Raji (cell line): ENCODE results near the gene TNFAIP8.

ENCODE experiments used
- POLR2A ChIP-seq: IDR thresholded peaks from 2 replicates; pipeline ENCODE4 v1.6.1; 2011; ENCODE audit warnings: low read depth, low read length, control low read depth; ENCODE audit not compliant: insufficient read depth

The TNFAIP8 gene

DNA sequence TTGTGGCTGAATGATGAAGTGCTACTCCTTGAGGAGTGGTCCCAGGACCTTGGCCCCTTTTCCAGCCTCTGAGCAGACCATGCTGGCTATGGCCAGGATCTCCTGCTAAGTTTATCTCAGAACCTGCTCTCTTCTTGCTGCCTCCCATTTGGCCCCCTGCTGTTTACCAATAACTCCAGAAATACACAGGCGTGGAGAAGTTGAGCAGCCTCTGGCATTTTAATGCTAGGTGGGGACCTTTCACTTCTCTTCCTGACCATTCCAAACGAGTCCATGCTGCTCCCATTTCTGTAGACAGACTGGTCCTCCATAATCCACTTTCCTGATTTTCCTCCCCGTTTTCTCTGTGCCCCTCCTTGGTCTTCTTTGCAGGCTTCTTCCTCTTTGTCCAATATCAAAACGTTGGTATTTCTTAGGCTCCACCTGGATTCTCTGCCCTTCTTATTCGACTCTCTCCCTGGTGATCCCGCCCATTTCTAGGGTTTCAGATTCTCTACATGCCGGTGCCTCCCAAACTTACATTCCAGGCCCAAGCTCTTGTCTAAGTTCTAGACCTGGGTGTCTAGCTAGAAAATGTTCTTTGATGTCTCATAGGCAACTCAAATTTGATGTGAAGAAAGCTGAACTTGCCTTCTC lies 33.4 kb upstream of the TNFAIP8 start:
- TF ChIP-seq POLR2A, result no peak

DNA sequence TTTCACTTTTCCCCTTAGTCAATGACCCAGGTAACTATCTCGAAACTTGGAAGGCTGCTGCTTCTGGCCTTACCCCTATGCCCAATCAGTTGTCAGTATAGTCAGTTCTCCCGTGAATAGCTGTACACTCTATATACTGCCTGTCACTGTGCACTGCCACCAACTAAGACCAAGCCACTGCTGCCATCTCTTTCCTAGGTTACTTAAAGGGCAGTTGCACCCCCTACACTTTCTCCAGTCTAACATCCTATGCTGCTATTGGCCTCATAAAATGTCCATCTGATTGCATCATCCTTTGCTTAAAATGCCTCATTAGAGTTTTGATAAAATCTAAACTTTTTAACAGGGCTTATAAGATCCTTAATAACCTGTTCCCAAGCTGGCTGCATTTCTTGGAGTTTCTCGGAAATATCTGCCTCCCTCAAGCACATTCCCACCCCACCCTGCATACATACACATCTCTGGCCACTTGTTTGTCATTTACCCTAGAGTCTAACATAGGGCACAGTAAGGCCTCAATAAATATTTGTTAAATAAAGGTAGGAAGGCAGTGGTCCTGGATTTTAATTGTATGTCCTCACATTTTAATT lies 32.8 kb upstream of the TNFAIP8 start:
- no peak for TF ChIP-seq POLR2A

DNA sequence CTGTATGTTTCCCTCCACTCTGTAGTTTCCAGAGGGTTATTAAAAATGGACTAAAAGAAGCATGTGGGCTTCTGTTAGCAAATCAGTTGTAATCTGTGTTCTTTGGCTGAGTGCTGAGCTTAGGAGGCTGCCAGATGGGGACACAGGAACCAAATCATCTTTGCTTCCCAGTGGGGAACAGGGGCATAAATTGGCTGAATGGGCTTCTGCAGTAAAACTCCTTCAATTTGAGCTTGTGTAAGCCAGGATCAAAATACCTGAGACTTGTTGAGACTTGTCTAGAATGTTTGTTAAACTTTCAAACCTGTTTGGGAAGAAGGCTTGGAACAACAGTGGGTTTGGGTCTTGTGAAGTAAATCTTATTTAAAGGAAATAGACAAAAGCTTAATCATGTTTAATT lies 32.2 kb upstream of the TNFAIP8 start:
- TF ChIP-seq POLR2A, result no peak

DNA sequence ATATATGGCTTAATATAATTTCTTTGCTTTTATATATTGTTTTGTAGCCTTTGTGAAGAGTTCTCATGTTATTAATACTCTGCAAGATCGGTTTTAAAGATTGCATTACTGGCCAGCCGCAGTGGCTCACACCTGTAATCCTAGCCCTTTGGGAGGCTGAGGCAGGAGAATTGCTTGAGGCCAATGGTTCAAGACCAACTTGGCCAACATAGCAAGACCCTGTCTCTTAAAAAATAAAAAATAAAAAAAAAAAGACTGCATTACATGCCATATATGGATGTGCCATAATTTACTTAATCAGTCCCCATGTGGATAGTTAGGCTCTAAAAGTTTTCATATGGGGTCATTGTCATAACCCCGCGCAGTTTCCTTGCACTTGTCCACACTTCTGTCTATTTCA lies 31.0 kb upstream of the TNFAIP8 start:
- TF ChIP-seq POLR2A, result no peak

DNA sequence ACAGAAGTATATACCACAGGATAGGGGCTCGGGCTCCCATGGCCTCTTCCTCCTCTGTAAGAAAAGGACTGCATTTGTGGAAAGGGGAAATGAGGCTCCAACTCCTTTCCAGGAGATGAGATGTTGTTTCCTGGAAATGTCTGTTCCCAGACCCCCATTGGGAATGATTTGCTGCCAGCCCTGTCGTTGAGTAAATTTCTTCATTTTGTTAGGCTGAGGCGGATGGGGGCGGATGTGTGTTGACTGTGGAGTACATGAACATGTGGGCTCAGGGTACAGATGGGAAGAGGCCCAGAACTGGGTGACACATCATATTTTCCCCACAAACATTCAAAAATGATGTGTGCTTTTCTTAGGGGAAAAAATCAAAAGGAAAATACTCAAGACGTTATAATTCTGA lies 28.8 kb upstream of the TNFAIP8 start:
- no peak for TF ChIP-seq POLR2A

DNA sequence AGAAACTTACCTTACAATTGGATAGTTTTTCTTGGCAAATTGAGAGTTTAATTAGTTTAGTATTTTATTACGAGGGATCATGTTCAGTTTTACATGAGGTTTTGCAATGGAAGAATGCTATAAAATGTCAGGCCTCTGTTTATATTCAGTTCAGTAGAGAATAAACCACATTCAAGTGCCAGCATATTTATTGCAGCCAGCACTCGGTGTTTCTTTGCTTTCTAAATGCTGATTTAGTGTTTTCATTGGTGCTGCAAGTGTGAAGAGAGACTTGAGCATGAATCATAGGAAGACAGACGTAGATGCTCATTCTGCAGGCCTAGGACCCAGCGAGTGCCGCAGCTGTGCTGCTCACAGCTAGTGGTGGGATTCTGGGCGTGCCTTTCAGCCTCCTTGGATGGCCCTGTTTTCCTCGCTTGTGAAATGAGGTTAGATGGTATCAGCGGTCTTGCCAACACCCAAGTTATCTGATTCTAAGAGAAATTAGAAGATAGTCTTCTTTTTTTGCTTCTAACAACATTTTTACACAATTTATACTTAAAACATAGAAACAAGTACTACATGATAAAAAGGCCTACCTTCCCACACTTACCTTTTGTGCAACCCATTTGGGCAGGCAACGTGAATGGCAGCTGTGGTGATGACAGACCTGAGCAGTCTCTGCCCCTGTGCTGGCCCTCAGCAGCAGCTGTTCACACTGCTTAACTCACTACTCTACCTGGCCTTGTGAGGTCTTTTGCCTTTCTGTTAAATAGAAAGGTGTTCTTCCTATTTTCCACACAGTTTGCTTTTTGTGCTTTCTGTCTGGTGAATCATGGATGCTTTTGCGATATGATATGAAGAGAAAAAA lies 26.8 kb upstream of the TNFAIP8 start:
- TF ChIP-seq POLR2A, result no peak

DNA sequence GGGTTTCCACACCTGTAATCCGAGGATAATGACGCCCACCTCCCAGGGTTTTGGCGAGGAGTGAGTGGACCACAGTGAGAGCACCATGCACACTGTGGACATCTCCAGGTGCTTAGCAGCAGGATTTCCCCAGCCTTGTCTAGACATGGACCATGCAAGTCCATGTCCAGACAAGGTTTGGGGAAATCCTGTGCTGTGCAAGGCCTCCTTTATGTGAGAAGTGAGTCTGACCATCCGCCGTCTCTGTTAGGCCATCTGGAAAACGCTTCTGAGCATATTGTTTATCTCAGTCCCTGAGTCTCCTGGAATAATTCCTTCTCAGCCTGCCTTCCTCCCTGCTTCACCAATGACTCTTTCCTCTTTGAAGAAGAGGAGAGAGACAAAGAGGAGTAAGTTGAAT lies 26.2 kb upstream of the TNFAIP8 start:
- no peak for TF ChIP-seq POLR2A

DNA sequence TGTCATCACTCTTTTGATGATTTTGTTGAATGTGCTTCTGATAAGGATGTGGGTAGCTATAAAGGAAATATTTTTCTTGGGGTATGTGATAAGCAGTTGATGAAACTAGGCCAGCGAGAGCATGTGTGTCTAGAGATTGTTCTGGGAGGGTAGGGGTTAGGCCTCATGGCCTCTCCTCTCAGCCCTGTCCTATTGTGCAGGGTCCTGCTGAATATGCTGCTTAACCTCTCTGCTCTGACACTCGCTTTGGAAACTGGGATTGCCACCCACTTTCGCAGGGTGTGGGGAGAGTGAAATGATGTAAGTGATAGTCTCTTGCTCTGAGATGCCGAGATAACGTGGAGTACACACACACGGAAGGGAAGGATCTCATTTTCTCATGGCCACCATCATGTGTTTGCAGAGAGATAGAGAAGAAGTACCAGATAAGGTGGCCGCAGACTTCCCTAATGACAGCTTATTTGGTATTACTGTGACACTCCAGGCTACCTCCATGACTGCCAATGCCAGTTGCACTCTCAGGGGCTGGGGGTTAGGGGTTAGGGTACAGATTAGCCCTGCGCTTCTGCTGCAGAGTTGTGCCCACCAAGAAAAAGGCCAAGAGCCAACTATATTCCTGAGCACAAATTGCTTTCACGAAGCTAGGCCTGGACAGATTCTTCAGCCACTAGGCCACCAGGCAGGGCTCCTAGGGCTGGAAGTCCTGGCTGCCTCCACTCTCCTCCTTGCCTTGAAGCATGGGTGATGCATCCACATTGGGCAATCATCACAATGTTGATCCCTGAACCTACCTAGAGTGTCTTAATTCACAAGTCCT lies 25.2 kb upstream of the TNFAIP8 start:
- no peak for TF ChIP-seq POLR2A

DNA sequence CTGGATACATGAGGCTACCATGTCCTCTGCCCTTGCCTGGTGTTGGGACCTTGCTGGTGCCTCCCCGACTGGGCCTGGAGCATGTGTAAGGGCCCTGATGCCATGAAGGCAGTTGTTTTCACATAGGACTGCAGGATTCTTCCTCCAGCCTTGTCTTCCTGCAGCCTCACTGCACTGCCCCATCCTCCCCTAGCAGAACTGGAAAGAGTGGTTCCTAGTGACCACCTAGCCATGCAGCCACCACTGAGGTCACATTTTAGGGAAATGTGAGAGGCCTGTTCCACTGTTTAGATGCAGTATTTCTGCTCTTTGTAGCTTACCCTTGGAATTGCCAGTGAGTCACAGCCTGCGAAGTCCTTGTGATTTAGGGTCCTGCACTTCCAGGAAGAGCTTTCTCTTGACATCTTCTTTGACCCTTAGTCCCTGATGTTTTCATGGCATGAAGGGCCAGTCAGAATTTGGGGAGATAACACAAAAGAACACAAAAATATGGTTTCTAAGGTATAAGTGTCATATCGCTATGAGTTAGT lies 24.2 kb upstream of the TNFAIP8 start:
- TF ChIP-seq POLR2A, result no peak

DNA sequence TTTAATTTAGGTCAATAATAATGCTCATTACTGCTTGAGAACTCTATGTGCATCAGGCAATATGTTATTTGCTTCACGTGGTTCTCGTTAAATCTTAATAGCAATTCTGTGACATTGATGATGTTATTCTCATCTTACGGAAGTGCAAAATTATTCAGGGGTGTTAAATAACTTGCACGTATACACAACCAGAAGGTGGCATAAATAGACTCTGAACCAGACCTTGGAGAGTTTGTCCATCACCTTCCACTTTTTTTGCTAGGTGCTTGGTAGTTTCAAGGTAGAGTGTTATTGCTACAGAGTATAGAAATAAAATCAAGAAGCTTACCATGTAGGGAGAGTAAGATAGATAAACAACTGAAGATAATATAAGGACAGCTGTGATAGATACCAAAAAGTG lies 23.6 kb upstream of the TNFAIP8 start:
- no peak for TF ChIP-seq POLR2A

DNA sequence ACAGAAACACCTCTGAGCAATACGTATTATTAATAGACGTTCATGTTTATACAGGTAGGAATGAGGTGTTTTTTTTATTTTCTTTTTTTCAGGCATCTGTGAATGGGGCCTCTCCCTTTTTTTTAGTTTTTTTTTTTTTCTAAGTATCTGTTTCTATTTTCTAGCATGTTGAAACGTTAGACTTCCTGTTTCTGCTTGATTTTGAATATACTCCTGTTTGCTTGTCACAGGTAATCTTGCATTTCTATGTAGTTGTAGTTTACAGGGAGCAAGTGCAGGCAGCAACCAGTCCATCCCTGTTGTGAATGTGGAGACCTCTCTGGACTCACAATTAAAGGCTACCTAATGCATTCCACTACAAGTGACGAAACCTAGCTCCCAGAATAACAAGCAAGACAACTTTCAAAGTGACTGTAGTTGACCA lies 22.8 kb upstream of the TNFAIP8 start:
- TF ChIP-seq POLR2A, result no peak

DNA sequence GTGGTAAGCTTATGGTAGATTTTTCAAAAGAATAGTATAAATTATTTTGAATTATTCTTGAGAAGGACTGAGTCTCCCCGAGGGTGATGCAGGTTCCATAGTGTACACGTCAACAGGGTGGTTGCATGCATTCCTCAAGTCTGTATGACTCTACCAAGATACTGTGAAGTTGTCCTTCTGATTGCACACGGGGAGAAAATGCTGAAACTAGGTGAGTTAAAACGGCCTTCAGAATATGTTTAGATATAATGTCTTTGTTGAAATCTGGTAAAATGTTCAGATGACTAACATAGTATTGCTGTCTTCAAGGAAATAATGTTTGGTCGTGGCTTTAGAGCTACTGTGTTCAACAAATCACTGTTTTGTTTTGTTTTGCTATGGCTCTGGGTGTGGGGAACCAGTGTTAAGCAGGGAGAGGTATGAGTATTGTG lies 22.4 kb upstream of the TNFAIP8 start:
- no peak for TF ChIP-seq POLR2A

DNA sequence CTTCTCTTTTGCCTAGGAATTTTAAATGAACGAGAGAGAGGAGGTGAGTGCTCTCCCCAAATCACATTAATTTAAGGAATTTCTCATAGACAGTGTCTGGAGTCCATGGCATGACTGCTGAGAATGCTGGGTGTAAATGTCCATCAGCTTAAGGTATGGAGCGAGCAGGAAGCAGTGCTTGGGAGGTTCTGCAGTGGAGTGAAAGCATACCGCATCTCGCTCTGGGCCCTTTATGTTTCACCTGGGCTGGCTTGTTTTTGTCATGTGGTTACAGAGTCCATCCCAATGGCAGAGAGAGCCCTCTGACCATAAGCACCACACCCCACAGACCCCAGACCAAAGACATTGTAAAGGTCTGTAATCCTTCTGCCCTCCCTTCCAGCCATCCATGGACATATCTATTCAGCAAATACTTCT lies 20.6 kb upstream of the TNFAIP8 start:
- TF ChIP-seq POLR2A, result no peak

DNA sequence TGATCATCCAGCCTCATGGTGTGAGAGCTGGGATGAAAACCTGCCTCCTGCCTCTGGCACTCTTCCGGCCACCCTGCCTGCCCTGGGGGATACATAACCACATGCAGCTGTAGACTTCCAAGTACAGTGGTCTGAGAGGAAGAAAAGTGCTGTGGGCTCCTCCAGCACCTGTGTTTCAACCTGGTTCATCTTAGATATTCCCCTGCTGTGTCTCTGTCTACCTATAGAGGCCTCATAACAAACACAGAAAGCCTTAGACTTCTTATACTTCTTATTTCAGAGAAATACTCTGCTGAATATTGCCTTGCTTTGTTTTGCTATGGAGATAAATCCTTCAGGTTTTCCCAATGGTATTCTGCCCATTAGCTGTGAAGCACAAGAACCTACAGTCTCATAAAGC lies 19.6 kb upstream of the TNFAIP8 start:
- TF ChIP-seq POLR2A, result no peak
